ENCODE measurements around the gene PRF1.

PRF1 gene

DNA sequence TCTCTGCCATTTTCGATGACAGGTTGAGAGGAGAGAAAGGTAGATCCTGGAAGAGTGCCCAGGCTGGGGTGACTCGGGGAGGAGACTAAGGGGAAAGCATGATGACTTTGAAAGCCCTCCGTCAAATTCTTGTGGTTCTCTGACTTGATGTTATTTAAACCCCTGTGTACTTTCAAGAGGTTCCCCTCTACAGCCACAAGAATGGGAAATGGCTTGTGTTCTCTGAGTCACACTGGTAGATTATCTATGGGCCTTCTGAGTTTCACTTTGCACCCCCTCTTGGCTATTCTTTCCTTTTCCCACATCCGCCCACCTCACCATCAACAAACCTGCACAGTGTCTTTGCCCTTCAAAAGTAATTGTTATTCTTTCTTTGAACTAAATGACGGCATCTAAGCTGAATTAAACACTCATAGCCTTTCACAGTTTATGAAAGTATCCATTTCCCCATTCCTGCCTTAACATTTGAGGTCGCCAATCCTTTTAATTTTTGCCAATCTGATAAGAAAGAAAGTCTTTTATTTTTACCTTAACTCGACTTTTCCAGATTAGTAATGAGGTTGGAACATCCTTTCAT lies 24.1 kb downstream of the PRF1 start:
- peak; percentile 58 to 75 (median 73) for DNase-seq (ENCODE audit: low read depth in 2 of 3, low spot score in 1 of 3)

DNA sequence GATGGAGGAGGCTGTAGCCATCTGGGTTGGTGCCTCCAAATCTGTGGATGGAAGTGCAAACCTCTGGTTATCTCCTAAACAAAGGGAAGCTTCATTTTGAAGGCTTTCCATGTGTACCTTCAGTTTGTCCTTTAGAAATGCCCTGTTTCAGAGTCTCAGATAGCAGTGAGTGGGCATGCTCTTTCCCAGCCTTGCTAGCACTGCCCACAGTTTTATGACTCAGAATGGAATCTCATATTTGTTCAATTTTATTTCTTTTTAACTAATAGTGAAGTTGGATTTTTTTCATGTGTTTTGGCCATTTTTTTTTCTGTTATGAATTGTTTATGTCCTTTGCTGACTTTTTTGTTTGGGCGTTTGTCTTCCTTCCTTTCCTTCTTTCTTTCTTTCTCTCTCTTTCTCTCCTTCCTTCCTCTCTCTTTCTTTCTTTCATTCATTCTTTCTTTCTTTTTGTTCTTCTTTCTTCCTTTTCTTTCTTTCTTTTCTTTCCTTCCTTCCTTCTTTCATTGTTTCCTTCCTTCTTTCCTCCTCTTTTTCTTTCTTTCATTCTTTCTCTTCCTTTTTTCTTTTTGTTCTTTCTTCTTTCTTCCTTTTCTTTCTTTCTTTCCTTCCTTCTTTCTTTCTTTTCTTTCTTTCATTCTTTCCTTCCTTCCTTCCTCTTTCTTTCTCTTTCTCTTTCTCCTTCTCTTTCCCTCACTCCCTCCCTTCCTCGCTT lies 25.6 kb downstream of the PRF1 start:
- no peak for DNase-seq (ENCODE audit: low read depth in 2 of 3, low spot score in 1 of 3)

DNA sequence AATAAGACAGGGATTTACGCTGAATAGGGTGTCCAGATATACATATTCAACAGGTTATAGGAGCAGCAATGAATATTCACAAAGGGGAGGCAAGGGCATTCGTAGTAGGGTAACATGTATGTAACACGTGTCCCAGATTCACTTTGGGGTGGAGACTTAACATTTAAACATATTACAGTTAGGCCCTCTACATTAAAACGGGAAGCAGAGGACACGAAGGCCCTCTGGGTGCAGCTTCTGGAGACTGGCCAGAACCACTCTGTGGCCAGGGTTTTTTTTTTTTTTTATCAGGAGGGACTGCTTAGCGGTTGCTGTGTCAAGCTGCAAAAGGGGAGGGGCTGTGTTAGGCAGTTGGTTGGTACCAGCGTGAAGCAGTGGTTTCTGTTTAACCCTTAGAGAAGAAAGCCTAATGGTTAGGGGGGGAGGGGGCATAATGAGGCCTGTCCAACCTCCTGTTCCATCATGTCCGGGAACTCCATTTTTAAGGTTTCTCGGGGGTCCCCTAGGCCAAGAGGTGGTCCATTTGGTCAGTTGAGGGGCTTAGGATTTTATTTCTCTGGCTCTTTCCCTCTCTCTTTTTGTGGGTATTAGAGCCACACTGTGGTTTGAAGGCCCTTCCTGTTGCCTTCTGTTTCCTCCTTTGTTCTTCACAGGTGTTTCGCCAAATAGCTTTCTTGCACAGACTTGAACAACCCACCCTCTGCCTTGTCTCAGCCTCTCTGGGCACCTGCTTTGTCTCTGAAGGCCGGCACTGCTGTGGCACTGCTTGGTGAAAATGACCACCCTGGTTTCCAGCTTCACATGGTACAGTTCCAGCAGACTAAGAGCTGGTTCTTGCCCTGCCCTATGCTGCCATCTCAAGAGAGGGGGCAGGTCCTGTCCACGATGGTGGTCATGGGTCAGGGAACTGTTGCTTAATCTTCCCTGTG lies 26.4 kb downstream of the PRF1 start:
- no peak for DNase-seq (ENCODE audit: low read depth in 2 of 3, low spot score in 1 of 3)

DNA sequence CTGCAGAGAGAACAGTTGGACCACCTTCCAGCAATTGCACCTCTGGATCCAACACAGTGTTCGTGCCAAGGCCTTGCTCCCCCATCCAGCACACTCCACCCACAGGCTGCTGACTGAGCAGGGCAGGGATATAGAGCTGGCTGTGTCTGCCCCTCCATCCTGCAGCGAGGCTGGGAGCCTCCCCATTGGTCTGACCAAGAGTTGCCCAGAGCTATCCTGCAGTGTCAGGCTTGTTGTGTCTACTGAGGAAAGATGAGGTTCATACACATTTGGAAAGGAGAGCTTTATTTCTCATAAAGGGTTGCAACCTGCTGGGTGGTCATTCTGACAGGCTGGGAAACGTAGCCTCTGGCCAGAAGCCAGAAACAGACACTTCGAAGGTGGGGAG lies 27.1 kb downstream of the PRF1 start:
- DNase-seq (ENCODE audit: low read depth in 2 of 3, low spot score in 1 of 3), result no peak

DNA sequence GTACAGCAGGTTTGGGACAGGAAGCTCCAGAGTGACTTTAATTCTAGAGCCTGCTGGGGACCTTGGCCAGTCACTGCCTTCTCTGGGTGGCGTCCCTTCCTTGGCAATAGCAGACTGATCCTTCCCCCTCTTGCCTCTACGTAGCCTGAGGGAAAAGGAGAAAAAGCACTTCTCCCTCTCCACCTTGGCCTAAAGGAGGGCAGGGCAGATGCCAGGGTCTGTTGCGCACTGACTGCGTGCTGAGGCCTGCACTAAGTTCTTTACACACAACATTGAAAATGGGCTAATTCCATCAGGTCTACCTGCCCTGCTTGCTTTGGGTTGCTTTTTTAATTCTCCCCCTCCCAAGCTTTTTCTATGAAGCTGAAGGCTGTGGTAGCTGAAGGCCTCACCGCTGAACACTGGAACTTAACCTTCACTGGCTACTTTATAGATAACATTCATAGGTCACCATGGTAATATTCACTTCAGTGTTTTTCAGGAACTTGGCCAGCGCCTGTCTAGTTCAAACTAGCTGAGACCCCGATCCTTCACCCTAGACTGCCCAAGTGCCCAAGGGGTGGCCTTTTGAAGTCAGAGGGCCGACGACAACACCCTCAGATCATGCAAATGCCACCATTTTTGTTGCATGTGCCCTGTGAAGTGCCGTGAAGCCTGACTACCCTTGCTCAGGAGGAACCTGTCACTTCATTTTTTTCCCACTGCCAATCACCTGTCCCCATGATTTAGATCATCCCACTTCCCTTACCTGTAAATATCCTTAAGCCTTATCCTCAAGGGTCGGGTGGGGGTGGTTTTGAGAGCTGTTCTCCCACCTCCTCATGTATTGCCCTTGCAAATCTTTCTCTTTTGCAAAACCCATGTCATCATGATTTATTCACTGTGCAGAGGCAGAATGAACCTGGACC lies 28.7 kb downstream of the PRF1 start:
- DNase-seq (ENCODE audit: low read depth in 2 of 3, low spot score in 1 of 3), result no peak

DNA sequence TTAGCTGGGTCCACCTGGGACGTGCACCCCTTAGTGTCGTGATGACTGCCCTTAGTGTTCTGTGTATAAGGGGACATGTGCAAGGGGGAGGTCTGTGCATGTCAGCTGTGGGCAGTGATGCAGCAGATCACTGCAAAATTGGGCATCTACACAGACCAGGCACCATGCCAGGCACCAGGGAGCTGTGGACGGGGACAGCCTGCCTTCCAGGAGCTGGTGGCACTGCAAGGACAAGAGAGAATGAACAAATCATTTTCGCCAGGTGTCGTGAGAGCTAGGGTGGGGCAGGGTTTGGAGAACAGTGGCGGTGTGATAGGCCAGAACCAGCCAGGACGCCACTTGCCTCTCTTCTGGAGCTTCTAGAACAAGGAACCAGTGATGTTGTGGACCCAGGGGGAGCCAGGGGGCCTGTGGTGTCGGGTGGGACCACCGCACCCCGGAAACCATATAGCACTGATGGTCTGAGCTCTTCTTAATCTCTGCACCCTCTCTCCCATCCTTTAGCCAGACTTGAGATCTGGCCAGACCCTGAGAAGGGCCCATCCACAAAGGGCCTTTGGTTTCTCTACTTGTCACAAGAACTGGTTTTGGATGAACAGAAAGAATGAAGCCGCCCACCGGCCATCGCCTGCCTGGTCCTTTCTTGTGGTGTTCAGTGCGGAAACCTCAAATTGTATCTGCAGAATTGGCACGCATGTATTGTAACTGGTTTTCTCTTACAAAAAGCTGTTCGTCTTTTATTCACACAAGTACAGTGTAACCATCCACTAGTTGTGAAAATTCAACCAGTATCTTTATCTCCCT lies 30.7 kb downstream of the PRF1 start:
- no peak for DNase-seq (ENCODE audit: low read depth in 2 of 3, low spot score in 1 of 3)

DNA sequence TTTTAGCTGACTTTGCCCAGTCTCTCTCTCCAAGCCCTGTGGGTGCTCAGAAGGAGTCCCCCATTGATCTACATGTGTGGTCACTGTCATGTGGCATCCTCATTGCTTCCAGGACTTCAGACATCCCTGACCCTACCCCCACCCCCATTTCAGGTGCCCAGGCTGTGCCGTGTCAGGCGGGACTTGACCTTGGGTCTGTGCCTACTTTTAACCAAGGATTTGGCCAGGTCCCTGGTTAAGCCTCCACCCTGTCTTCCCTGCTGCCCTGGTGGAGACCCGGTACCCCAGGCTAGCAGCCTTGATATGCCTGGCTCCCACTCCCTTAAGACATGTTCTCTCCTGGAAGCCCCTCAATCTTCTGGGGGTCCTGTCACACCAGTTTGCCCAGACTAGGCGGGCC lies 31.3 kb downstream of the PRF1 start:
- no peak for DNase-seq (ENCODE audit: low read depth in 2 of 3, low spot score in 1 of 3)

DNA sequence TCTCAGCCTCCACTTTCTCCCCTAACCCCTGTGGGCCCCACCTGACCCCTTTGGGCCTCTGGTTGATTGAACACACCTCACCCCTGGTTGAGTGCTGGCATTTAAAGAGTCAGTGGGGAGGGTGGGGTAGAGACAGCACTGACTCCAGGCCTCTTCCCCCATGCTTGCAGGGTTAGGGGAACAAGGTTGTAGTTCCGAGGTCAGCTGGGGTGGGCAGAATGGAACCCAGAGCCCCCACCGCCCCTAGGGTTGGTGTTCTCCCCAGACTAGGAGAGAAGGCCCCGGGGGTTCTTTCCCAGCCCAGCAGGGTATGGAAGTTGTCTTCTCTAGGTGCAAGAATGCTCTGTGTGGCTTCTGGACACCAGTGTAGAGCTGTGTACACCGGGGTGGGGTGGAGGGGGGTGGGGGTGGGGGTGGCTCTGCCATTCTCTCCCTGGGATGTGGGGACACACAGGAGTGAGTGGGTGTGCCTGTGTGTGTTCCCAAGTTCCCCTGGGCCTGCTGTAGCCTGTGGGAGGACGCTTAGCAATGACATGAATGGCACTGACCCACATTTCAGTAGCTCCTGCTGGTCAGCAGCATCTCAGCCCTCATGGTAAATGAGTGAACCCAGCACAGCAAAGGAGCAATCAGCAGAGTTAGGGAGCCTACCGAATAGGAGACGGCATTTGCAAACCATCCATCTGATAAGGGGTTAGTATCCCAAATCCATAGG lies 33.6 kb downstream of the PRF1 start:
- no peak for DNase-seq (ENCODE audit: low read depth in 2 of 3, low spot score in 1 of 3)

DNA sequence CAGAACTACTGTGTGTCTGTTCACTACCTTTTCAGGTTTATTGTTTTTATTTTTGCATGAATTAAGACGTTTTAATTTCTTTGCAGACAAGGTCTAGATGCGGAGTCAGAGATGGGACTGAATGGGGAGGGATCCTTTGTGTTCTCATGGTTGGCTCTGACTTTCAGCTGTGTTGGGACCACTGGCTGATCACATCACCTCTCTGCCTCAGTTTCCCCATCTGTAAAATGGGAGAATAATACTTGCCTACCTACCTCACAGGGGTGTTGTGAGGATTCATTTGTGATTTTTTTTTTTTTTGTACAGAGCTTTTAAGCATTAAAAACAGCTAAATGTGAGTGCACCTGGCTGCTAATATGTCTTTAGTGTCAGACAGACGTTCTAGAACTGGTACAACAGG lies 34.4 kb downstream of the PRF1 start:
- DNase-seq (ENCODE audit: low read depth in 2 of 3, low spot score in 1 of 3), result no peak

DNA sequence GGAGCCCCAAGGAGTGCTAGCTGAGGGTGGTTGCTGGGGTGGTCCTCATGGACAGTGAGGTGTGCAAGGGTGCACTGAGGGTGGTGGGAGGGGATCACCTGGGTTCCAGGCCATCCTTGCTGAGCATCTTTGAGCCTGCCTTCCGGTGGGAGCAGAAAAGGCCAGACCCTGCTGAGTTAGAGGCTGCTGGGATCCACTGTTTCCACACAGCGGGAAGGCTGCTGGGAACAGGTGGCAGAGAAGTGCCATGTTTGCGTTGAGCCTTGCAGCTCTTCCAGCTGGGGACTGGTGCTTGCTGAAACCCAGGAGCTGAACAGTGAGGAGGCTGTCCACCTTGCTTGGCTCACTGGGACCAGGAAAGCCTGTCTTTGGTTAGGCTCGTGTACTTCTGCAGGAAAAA lies 34.9 kb downstream of the PRF1 start:
- no peak for DNase-seq (ENCODE audit: low read depth in 2 of 3, low spot score in 1 of 3)

DNA sequence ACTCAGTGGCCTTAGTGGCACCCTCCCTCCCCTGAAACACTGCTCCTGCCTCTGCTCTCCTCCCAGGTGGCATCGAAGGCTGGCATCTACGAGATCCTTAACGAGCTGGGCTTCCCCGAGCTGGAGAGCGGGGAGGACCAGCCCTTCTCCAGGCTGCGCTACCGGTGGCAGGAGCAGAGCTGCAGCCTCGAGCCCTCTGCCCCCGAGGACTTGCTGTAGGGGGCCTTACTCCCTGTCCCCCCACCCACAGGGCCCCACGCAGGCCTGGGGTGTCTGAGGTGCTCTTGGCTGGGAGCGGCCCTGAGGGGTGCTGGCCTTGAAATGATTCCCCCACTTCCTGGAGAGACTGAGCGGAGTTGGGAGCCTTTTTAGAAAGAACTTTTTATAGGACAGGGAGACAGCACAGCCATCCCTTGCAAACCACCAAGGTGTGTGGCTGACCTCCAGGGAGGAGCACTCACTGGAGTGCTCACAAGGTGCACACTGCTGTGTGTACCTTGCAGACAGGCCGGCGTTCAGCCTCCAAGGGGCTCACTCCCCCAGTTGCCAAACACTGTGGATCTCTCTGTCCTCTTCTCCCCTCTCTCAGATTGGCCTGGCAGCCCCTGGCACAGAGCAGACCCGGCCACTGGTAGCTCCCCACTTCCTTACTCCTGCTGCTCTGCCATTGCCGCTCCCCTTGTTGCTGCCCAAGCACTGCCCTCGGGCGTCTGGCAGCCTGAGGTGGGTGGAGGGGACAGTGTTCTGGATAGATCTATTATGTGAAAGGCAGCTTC lies 35.8 kb downstream of the PRF1 start:
- DNase-seq (ENCODE audit: low read depth in 2 of 3, low spot score in 1 of 3), result no peak

DNA sequence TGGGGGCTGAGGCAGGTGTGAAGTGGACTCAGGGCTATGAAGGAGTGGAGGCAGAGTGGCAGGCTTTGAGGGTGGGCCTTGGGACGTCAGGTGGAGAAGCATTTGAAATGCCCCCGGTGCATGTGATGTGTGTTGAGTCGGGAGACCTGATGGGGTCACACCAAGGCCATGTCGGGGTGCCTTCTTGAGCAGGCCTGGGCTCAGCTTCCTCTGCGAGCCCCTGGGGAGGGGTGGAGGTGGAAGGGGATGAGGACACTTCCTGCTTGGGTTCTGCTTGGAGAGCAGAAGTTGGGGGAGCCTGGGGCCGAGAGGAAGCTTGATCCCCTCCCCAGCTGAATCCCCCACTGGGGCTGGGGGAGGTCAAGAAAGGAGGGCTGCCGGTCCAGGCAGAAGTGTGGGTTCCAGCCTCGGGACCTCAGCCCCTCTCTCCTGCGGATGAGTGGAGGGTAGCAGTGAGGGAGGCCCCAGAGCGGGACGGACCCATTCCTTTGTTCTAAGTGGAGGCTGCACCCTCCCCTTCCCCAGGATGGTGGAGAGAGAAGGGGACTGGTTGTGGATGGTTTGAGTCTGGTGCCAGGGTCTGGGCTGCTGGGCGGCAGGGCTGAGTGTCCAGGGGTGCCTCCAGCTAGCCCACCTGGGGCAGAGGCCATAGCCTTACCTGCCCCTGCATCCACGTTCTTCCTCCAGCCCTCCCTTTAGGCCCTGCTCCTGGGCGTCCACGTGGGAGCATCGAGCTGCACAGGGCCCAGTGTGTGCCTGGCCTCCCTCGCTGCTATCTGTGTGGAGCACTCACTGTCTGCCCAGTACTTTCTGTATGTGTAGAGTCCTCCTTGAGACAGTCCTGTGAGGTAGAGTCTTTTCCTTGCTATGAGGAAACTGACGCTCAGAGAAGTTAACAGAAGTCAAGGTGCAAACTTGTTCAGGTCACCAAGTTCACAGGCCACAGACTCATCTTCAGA lies 36.7 kb downstream of the PRF1 start:
- DNase-seq (ENCODE audit: low read depth in 2 of 3, low spot score in 1 of 3), result no peak

DNA sequence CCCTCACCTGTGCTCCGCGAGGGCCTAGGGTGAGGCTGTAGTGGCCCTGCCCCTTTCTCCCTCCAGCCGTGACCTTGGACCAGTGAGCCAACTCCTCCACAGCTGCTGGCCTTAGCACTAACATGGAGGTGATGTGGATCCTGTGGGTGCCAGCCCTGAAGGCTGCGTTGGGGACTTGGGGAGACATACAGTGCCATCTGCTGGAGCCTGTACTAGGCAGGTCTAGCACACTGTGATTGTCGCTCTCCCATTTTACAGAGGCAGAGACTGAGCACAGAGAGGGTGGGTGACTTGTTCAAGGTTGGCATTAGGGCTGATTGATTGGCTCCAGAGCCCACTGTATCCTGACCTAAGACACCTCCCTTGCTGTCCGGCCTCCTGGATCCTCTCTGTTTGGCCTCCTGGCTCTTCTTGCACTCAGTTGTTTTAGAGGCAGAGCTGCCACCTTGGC lies 37.6 kb downstream of the PRF1 start:
- DNase-seq (ENCODE audit: low read depth in 2 of 3, low spot score in 1 of 3), result no peak

DNA sequence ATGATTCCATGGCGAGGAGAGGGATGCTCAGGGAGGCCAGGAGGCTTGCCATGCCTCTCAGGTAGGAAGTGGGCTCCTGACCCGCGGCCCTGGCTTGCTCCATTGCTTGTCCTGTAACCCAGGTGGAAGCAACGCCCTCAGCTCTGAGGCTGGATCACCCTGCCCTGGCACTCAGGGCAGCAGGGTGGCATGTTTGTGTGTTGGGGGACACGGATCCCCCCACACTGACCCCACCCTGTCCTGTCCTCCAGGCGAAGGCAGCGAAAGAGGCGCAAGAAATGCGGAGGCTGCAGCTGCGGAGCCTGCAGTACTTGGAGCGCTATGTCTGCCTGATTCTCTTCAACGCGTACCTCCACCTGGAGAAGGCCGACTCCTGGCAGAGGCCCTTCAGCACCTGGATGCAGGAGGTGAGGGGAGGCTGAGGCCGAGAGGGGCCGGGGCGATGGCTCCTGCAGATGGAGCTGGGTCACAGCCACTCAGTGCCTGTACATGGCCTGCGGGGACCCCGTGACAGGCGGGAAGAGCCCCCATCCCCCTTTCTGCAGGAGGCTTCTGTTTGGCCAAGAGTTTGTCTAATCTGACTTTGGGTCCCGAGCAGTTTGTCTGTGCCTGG lies 38.3 kb downstream of the PRF1 start:
- no peak for DNase-seq (ENCODE audit: low read depth in 2 of 3, low spot score in 1 of 3)

DNA sequence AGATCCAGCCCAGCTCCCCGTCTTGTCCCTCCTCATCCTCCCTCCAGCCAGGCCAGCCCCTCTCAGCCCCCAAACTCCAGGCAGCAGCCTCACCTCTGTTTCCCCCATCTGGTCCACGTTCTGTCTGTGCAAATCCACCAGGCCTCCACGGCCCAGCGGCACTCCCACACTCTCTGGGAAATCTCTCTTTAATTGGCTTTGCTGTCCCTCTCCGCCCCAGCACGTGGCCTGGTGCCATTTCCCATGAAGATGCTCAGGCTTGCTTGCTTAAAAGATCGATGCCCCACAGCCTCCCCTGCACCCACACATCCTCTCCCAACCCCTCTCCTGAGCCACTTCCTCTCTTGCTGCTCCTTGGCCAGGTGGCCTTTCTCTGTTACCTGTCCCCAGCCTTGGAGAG lies 39.3 kb downstream of the PRF1 start:
- no peak for DNase-seq (ENCODE audit: low read depth in 2 of 3, low spot score in 1 of 3)

DNA sequence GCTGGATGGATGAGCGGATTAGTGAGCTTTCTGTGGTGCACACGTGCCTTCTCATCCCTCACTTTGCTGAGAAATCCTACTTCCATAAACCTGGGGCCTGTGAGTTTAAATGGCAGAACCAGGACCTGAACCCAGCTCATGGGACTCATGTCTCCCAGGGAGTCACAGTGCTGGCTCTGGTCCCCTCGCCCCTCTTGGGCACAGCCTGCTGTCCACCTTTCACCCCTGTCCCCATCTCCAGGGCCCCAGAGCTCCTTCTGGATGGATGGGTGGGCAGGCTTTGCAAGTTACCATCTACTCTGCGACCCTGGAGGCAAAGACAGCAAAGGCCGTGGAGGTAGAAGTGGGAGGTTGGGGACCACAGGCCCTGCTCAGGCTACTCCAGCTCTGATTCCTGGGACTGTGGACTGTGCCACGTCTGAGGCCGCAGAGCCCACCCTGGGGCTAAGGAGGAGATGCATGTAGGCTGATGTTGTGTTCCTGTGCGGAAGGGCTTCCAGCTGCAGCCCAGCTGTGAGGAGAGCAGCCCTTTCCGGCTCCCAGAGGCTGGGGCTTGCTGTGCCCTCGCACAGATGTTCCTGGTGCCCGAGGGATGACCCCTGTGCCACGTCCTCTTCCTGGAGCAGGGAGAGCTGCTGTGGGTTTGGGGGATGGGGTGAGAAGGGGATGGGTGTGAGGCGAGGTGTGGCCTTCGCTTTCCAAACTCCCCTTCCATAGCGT lies 40.3 kb downstream of the PRF1 start:
- no peak for DNase-seq (ENCODE audit: low read depth in 2 of 3, low spot score in 1 of 3)

DNA sequence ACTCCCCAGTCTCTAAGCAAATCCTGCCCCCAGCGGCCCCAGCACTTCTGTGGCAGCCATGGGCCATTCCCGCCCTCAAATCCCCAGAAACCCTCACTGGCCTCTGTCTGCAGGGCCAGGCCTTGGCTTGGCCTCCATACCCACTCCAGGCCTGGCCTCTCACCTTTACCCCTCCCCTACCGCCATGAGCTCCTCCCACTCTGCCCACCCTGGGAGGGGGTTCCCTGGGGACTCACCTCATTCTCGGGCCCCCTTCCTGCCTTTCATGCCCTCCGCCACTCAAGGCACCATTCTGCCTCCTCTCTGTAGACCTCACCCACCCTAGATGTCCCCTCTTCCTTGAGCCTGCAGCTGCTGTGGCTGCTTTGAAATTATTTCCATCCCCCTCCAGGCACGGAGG lies 41.0 kb downstream of the PRF1 start:
- no peak for DNase-seq (ENCODE audit: low read depth in 2 of 3, low spot score in 1 of 3)

Measured in stimulated activated CD4-positive, alpha-beta T cell treated with anti-CD3 and anti-CD28 coated beads, Interleukin-12 subunit alpha, Interleukin-12 subunit beta, amount 100 ng/mL, for 48 hours (primary cell).